Spleen (tissue), 7 donors: ENCODE measurements around the gene SOX11.

Experiments used
- CTCF ChIP-seq, 11 experiments: fragments of 200-600 bp in 7 of 11; fragments of 450-650 bp in 4 of 11; sonication (generic) in 4 of 11; IDR thresholded peaks in 8 of 11; conservative IDR thresholded peaks in 3 of 11; 1 replicate in 7 of 11; 2 replicates in 4 of 11; pipeline versions ENCODE4 v1.4.0 to v1.8.0; 2016 to 2021; ENCODE audit warnings: antibody characterized with exemption in 11 of 11, inconsistent platforms in 4 of 11, mild to moderate bottlenecking in 1 of 11
- POLR2A ChIP-seq, 3 donors: fragments of 450-650 bp; IDR thresholded peaks; one replicate each; pipeline ENCODE4 v1.5.1; 2017; ENCODE audit warnings: antibody characterized with exemption in 3 of 3, mild to moderate bottlenecking in 1 of 3
- POLR2AphosphoS5 ChIP-seq, 3 donors: sonication (generic); formaldehyde crosslinking; IDR thresholded peaks; one replicate each; pipeline ENCODE4 v1.5.1; 2017; ENCODE audit warnings: antibody characterized with exemption in 3 of 3
- donor health status: DM: no; HTN: no; CAD: no; lungs with moderate emphysema.
- donor health status: DM: no; HTN: no; CAD: no.
- donor health status: DM: no; HTN: no; CAD: no.

DNA sequence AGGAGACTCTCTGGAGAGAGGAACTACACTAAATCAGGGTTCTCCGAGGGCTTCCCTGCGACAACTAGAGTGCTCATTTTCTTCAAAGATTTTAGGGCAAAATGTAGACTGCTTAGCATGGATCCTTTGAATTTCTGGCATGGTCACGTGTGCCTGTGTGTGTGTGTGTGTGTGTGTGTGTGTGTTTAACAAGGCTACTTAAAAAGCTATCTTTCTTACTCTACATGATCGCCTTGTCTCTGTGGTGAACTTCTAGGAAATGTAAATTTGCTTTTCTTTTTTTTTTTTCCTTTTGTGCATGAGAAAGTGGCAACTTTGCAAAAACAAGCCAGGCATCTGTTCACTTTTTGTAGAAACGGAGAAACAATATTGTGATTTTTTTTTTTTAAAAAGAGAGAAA, 43.9 kb downstream of the SOX11 start:
- TF ChIP-seq CTCF (IDR thresholded peaks at IDR 0.05 in 8 of 11, conservative IDR thresholded peaks at IDR 0.05 in 3 of 11), result no peak
- TF ChIP-seq POLR2A (IDR thresholded peaks at IDR 0.05), result no peak
- TF ChIP-seq POLR2AphosphoS5 (IDR thresholded peaks at IDR 0.05), result no peak
